GM19238 (cell line): Measurements from ENCODE around the gene FMO3.

Experiments
- DNase-seq: peaks from one replicate; pipeline ENCODE4 v3.0.0; 2011; ENCODE audit warnings: low spot score; ENCODE audit not compliant: insufficient read length

FMO3 gene

DNA sequence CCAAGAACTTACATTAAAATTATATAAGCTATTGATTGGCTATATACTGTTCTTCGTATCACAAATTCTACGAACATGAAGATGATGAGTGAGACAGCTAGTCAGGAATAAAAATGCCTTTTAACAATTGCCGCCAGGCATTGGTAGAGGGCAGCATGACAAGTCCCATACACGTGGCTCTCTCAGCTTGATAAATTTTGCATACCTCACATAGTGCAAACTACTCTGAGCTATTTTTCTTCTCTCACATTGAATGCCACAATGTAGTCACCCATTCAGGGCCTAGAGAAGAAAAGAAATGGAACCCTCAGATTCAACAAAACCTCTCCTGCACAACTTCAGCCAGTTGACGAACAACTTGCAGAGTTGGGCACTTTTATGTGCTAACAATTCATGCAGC is 67.4 kb downstream of the FMO3 start:
- no peak for DNase-seq

DNA sequence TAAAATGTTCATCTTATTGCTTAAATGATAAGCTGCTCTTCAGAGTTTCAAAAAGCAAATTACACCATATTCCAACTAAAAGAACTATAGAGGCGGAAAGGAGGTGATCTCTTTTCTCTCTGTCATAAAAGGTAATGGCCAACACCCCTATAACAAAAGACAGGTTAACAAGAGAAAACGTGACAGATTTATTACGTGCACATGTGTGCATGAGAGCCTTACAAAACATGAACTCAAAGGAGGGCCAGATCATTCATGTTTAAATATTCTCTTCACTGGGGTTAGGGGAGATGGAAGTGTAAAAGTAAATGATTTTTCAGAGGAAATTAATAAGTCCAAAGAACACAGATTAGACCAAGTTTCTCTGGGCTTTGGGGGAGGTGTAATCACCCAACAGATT is 67.8 kb downstream of the FMO3 start:
- no peak for DNase-seq

DNA sequence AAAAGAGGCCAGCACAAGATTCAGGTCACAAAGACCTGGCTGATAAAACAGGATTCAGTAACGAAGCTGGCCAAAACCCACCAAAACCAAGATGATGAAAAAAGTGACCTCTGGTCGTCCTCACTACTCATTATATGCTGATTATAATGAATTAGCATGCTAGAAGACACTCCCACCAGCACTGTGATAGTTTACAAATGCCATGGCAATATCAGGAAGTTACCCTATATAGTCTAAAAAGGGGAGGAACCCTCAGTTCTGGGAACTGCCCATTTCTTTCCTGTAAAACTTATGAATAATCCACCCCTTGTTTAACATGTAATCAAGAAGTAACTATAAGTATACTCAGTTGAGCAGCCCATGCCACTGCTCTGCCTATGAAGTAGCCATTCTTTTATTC is 68.4 kb downstream of the FMO3 start:
- DNase-seq = no peak

DNA sequence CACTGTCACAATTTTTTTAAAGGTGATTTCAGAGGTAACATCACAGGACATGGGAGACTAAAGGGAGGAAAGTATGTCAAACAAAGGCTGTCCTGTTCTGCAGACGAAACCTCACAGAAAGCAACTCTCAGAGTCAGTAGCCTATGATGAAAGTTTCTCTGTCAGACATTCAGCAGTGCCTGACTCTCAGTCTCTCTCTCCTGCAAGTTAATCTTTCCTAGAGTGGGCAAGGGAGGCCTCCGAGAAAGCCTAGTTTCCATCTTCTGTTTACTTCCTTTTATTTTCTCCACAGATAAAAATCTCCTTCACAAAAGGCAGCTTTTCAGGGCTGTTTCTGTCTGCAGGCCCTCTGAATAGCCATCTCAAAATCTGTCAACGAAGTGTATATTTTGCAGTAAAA is 69.5 kb downstream of the FMO3 start:
- DNase-seq = no peak

DNA sequence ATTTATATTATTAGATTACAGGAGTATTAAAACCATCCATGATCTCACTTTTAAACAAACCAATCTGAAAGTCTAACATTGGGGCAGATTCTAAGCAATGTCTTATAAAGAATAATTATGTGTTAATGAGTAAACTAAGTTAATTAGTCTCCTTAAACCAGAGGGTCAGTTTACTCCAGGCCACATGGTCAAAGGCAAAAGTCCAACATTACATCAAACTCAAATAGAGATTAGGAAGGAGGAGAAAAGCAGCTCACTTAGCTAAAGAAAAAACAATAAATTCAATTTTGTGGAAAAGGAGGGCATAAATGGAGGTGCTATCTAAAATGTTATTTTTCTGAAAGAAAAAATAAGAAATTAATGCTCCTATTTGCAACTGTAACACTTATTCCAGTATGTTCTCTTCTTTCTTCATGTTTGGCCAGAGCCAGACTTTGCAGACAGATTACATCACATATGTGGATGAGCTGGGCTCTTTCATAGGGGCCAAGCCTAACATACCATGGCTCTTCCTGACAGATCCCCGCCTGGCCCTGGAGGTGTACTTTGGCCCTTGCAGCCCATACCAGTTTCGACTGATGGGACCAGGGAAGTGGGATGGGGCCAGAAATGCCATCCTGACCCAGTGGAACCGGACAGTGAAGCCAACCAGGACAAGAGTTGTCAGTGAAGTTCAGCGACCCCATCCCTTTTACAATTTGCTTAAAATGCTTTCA is 70.1 kb downstream of the FMO3 start:
- no peak for DNase-seq

DNA sequence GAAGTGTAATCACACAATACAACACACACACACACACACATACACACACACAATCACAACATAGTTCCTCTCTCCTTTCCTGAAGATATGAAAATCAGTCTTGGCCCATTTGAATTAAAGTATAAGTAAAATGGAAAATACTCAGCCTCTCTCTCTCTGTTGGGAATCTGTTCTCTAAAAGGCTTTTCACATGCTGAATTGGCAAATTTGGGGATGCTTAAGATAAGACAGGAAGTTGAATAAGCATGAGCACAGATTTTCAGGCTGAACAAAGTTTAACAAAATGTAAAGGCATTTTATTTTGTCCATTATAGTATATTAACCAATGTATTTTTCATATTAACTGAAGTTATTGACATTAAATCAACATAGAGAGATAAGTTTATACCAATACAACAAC is 70.7 kb downstream of the FMO3 start:
- DNase-seq = no peak

DNA sequence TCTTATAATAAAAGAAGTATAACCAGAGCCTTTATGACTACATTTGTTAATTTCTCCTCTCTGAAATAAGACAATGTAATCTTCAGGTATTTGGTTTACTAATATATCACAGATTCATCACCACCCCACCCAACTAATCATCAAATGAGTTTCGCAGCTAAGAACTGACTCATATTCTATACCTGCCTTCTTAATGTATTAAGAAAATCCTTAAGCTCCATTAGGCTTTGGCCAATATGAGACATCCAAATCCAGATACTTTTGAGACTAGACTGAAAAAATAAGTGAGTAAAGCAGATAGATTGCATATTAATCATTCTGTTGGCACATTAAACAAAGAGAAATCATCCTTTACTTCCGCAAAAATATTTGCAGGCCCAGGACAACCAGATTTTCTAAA is 75.7 kb downstream of the FMO3 start:
- no peak for DNase-seq
